Mucosa of descending colon (tissue), 3 donors: ENCODE data around the gene CSPG4. TPM values are rescaled to one million over a fixed set of nuclear protein-coding genes. Genes with fewer than 3 reads are reported as not detected.
A peak's percentile ranks its signal among the peaks of the same experiment; 100 is the strongest.

Experiments
- ATAC-seq: fragments of 200-7000 bp; cut with Tn5 transposase; one replicate; pipeline ENCODE4 v1.9.1; 2020; ENCODE audit warnings: mild to moderate bottlenecking, moderate library complexity
- DNase-seq, 3 donors: peaks; one replicate each; pipeline ENCODE4 v3.0.0-alpha.2; 2020
- H3K36me3 ChIP-seq: fragments of 200-600 bp; one replicate; pipeline ENCODE4 v1.8.0; 2021; ENCODE audit warnings: low read depth, mild to moderate bottlenecking
- H3K4me1 ChIP-seq: fragments of 200-600 bp; one replicate; pipeline ENCODE4 v1.8.0; 2021; ENCODE audit warnings: low read depth, mild to moderate bottlenecking
- H3K4me3 ChIP-seq: fragments of 200-600 bp; one replicate; pipeline ENCODE4 v1.8.0; 2021; ENCODE audit warnings: mild to moderate bottlenecking
- H3K9me3 ChIP-seq: fragments of 200-600 bp; one replicate; pipeline ENCODE4 v1.8.0; 2021; ENCODE audit warnings: mild to moderate bottlenecking
- intact Hi-C, 2 donors: fragments of 100-400 bp; cut with DNase I in 1 of 2; cut with micrococcal nuclease in 1 of 2; formaldehyde crosslinking; loops; one replicate each; pipeline versions ENCODE4 v1.11.0 to v1.11.1; 2022; cut with DNase I, micrococcal nuclease
- total RNA-seq, 3 donors: library from RNA; stranded (reverse); fragmentation: NEBNext Ultra II Directional in 2 of 3; extraction: Animal tissue kit (Norgen Biotek cat#: 25700) in 2 of 3; gene quantifications; one replicate each; pipeline versions ENCODE4 v1.2.1 to v1.2.4, GENCODE V29; 2021 to 2023
- TF ChIP-seq, protein P1 (sequence below): fragments of 200-600 bp; IDR thresholded peaks from one replicate; pipeline ENCODE4 v1.8.0; 2022; ENCODE audit warnings: antibody characterized with exemption, mild to moderate bottlenecking
- donor health status: DM: no; HTN: no; CAD: no; lungs with moderate emphysema.
- donor health status: DM: no; HTN: no; CAD: no.
- donor health status: DM: no; HTN: yes; CAD: no.

The CSPG4 gene
- total RNA-seq, 3 donors from 2014 or later: 3.0 to 86.8 (median 7.8) TPM

DNA sequence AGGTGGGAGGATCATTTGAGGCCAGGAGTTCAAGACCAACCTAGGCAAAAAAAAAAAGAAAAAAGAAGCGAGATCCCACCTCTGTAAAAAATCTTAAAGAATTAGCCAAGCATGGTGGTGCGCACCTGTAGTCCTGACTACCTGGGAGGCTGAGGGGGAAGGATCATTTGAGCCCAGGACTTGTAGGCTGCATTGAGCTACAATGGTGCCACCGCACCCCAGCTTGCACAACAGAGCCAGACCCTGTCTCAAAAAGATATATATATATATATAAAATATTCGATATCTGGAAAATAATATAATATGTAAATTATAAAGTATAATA is 71.5 kb downstream of the CSPG4 start:
- intact Hi-C loops: loop anchor here in 1 of 2 donors (10.0 kb wide), 1 partner anchor 186 kb away; the partner anchor contains the start of gene SIN3A
- DNase-seq (no peak), ATAC-seq (no peak)
- TF ChIP-seq, protein P1, sequence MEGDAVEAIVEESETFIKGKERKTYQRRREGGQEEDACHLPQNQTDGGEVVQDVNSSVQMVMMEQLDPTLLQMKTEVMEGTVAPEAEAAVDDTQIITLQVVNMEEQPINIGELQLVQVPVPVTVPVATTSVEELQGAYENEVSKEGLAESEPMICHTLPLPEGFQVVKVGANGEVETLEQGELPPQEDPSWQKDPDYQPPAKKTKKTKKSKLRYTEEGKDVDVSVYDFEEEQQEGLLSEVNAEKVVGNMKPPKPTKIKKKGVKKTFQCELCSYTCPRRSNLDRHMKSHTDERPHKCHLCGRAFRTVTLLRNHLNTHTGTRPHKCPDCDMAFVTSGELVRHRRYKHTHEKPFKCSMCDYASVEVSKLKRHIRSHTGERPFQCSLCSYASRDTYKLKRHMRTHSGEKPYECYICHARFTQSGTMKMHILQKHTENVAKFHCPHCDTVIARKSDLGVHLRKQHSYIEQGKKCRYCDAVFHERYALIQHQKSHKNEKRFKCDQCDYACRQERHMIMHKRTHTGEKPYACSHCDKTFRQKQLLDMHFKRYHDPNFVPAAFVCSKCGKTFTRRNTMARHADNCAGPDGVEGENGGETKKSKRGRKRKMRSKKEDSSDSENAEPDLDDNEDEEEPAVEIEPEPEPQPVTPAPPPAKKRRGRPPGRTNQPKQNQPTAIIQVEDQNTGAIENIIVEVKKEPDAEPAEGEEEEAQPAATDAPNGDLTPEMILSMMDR: no peak
- H3K4me3 ChIP-seq: no peak overlapping the region
- no peaks in the 10 kb centered on the region for H3K9me3 ChIP-seq
- H3K4me1 ChIP-seq: peaks cover 23% of the 10 kb centered on the region
- no peaks in the 10 kb centered on the region for H3K36me3 ChIP-seq

DNA sequence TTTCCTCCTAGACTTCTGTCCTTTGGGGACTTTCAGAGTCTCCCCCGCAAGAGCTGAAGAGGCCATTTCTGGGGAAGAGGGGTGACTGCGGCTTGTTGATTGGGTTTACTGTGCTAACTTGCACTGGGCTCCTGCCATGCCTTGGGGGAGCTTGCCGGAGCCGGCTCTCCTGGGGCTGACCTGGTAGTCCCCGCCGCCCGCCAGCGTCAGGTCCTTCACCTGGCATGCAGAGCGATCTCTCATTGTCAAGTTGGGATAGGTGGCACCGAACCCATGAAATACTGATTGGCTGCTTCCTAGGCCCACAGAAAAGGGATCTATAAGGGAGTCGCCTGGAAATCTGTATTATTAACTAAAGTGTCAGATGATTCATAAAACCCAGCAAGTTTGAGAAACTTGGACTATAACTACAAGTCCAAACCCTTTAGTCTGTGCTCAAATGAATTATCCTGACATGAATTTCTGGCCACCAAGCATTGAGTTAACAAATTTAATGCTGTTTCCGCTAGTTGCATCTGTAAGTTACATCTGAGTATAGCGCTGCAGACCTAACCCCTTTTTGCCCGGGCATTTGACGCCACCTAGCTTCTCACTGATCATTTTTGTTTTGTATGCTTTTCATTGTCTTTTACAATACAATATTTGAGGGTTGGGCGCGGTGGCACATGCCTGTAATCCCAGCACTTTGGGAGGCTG is 72.0 kb downstream of the CSPG4 start:
- TF ChIP-seq, protein P1: no peak
- Histone ChIP-seq H3K4me3 (peak overlapping the region; percentile 70), H3K4me1 (peaks cover 23% of the 10 kb centered on the region), H3K9me3 (no peaks in the 10 kb centered on the region), H3K36me3 (no peaks in the 10 kb centered on the region)
- ATAC-seq: peak; percentile 31
- DNase-seq: peak in 2 of 3 donors; percentile 53 to 78
- intact Hi-C loops: loop anchor here in 1 of 2 donors (10.0 kb wide), 1 partner anchor 186 kb away; the partner anchor contains the start of gene SIN3A

GRCh38 chr15:75639709-75640482 is 72.8 kb downstream of the CSPG4 start, which contains the start of gene IMP3:
Gene IMP3 (minus strand): TSS chr15:75640224. CDS start chr15:75640168, 56 bp downstream.
- Histone ChIP-seq H3K4me1 (peaks cover 23% of the 10 kb centered on the region), H3K4me3 (peak within 1 kb of the TSS; percentile 70), H3K36me3 (no peaks in the 10 kb centered on the region), H3K9me3 (no peaks in the 10 kb centered on the region)
- intact Hi-C loops: loop anchor here in 1 of 2 donors (10.0 kb wide), 1 partner anchor 185 kb away; the partner anchor contains the start of gene SIN3A
- ATAC-seq (peak; percentile 93), DNase-seq (peak; percentile 95 to 96 (median 96))
- TF ChIP-seq, protein P1: no peak

DNA sequence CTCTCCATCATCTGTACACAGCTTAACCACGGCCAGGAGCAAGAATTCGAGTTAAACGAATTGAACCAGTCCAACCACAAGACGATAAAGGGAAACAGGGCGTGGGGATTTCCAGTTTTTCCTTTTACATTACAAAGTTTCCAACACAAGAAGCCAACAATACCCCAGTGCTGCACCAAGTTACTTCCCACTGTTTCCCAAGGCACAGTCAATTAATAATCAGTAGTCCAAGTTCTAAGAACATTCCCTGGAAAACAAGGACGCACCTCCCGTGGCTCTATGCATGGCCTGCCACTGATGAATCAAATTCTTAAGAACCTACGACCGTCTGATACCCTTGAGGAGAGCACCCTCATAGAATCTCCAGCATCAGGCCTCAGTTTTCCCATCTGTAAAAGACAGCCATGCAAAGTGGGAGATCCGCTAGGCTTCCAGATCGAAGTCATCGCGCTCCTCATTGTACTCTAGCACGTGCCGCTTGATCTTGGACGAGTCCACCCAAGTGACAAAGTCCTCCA is 73.4 kb downstream of the CSPG4 start:
- Histone ChIP-seq H3K9me3 (no peaks in the 10 kb centered on the region), H3K4me3 (peak overlapping the region; percentile 70), H3K36me3 (no peaks in the 10 kb centered on the region), H3K4me1 (peaks cover 23% of the 10 kb centered on the region)
- DNase-seq (no peak), ATAC-seq (no peak)
- intact Hi-C loops: no loop called here
- TF ChIP-seq, protein P1: no peak

DNA sequence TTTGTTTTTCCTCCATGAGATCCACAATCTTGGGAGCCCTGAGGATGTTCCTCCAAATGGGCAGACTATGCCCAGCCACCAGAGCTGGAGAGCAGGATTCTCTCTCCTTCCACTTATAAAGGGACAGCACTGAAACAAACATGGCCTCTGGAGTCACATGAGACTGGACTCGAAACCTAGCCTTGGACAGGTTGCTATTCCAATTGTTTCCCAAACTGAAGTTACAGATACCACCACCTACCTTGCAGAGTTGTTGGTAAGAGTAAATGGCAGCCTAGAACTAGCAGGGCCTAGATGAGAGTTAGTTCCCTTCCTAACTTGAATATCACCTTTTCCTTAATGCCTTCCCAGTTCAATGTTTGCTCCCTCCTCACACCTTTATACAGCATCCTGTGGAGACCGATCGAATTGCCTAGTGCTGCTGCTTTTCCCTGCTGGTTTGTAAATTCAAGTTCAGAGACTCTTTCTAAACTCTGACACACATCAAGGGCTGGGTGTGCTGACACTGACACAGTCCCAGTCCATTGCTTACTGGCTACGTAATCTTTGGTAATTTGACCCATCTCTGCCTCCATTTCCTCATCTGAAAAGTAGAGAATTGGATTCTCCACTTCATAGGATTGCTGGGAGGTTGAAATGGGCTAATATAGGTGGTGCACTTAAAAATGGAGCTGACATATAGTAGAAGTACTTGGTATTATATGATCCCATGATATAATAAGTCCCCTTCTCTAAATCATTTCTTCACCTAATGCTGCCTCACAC is 75.2 kb downstream of the CSPG4 start:
- H3K4me3 ChIP-seq: no peak overlapping the region
- no peaks in the 10 kb centered on the region for H3K36me3 ChIP-seq

More for the DNA sequence above, 75.2 kb downstream of the CSPG4 start:
- Histone ChIP-seq H3K4me1 (peaks cover 23% of the 10 kb centered on the region), H3K9me3 (no peaks in the 10 kb centered on the region)
- ATAC-seq: no peak
- TF ChIP-seq, protein P1: no peak
- DNase-seq: no peak
- intact Hi-C loops: no loop called here
